Gastroesophageal sphincter (tissue), 4 donors: ENCODE results near the gene PGM2. TPM values are rescaled to one million over a fixed set of nuclear protein-coding genes. Genes with fewer than 3 reads are reported as not detected.

Experiments
- ATAC-seq: fragments of 150-250 bp; one replicate; pipeline ENCODE4 v1.9.1; 2016; ENCODE audit warnings: mild to moderate bottlenecking, moderate library complexity
- H3K27ac ChIP-seq, 4 donors: fragments of 200-600 bp; sonication (generic) in 3 of 4; 1 replicate in 3 of 4; 2 replicates in 1 of 4; pipeline ENCODE4 v1.5.1; 2016 to 2019
- H3K27me3 ChIP-seq: fragments of 200-600 bp; sonication (generic); one replicate; pipeline ENCODE4 v1.5.1; 2019
- H3K36me3 ChIP-seq, 2 donors: fragments of 200-600 bp; sonication (generic); one replicate each; pipeline ENCODE4 v1.5.1; 2019; ENCODE audit warnings: control low read depth in 1 of 2
- H3K4me1 ChIP-seq, 3 donors: fragments of 200-600 bp; sonication (generic); 1 replicate in 2 of 3; 2 replicates in 1 of 3; pipeline ENCODE4 v1.5.1; 2016 to 2019; ENCODE audit warnings: control low read depth in 2 of 3
- H3K4me3 ChIP-seq, 2 donors: fragments of 200-600 bp; sonication (generic); one replicate each; pipeline ENCODE4 v1.5.1; 2019; ENCODE audit warnings: mild to moderate bottlenecking in 1 of 2, moderate library complexity in 1 of 2
- H3K9me3 ChIP-seq, 3 donors: fragments of 200-600 bp; sonication (generic); one replicate each; pipeline ENCODE4 v1.5.1; 2017 to 2019; ENCODE audit warnings: control low read depth in 2 of 3
- EP300 ChIP-seq: sonication (generic); formaldehyde crosslinking; IDR thresholded peaks from one replicate; pipeline ENCODE4 v1.6.1; 2017; ENCODE audit warnings: antibody characterized with exemption, mild to moderate bottlenecking
- POLR2A ChIP-seq, 2 donors: fragments of 450-650 bp; IDR thresholded peaks; one replicate each; pipeline ENCODE4 v1.6.1; 2017; ENCODE audit warnings: antibody characterized with exemption in 2 of 2, mild to moderate bottlenecking in 2 of 2, moderate library complexity in 1 of 2
- POLR2AphosphoS5 ChIP-seq: sonication (generic); formaldehyde crosslinking; IDR thresholded peaks from one replicate; pipeline ENCODE4 v1.6.1; 2017; ENCODE audit warnings: antibody characterized with exemption
- WGBS, 2 donors: methylation state at CpG; one replicate each; pipeline ENCODE4 v1.1.5; 2018; ENCODE audit warnings: low coverage in 1 of 2; 5-methylcytosine and 5-hydroxymethylcytosine counted together
- total RNA-seq, 4 donors: library from RNA; depleted of rRNA; stranded (reverse); fragments of >200 nt; gene quantifications; one replicate each; pipeline ENCODE4 v1.1.0, GENCODE V29; 2016
- TF ChIP-seq, protein P1 (sequence below), 4 experiments: fragments of 200-600 bp in 2 of 4; fragments of 450-650 bp in 2 of 4; sonication (generic) in 1 of 4; IDR thresholded peaks; one replicate each; pipeline ENCODE4 v1.5.1; 2017 to 2019; ENCODE audit warnings: antibody characterized with exemption in 4 of 4, mild to moderate bottlenecking in 2 of 4, moderate library complexity in 2 of 4

The PGM2 gene
- total RNA-seq, 4 donors from 2014 or later = 19.9 to 35.6 (median 25.3) TPM

DNA sequence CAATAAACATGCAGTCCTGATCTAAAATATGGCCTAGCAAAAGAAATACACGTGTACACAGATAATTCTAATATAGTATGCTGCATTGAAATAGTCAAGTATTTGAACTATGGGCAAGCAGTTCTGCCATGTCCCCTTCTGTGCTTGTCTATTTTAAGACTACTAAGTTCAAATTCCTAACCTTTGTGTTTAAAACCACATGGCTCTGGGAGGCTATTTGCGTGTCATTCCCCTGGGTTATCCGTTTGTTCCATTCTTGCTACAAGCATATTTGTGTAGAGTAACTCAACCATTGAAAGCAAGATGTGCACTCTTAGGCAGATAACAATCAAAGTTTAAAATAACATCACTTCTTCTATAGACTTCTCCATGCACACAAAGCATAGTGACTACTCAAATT lies 39.0 kb downstream of the PGM2 start:
- TF ChIP-seq, protein P1, sequence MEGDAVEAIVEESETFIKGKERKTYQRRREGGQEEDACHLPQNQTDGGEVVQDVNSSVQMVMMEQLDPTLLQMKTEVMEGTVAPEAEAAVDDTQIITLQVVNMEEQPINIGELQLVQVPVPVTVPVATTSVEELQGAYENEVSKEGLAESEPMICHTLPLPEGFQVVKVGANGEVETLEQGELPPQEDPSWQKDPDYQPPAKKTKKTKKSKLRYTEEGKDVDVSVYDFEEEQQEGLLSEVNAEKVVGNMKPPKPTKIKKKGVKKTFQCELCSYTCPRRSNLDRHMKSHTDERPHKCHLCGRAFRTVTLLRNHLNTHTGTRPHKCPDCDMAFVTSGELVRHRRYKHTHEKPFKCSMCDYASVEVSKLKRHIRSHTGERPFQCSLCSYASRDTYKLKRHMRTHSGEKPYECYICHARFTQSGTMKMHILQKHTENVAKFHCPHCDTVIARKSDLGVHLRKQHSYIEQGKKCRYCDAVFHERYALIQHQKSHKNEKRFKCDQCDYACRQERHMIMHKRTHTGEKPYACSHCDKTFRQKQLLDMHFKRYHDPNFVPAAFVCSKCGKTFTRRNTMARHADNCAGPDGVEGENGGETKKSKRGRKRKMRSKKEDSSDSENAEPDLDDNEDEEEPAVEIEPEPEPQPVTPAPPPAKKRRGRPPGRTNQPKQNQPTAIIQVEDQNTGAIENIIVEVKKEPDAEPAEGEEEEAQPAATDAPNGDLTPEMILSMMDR (IDR thresholded peaks at IDR 0.05) = no peak
- H3K4me1 ChIP-seq = peaks cover 0 to 33% (median 6%) of the 10 kb centered on the region in 3 donors
- H3K36me3 ChIP-seq = peaks cover 0 to 13% of the 10 kb centered on the region in 2 donors
- no peak overlapping the region for H3K4me3 ChIP-seq
- 25 to 42% methylated on average over 3 of the region's 3 CpGs for WGBS, 2 donors
- no peaks in the 10 kb centered on the region for H3K27me3 ChIP-seq
- no peaks in the 10 kb centered on the region for H3K9me3 ChIP-seq
- ATAC-seq = peak; percentile 55
- H3K27ac ChIP-seq = peak overlapping the region in 3 of 4 donors; percentile 36 to 70 (median 55)

DNA sequence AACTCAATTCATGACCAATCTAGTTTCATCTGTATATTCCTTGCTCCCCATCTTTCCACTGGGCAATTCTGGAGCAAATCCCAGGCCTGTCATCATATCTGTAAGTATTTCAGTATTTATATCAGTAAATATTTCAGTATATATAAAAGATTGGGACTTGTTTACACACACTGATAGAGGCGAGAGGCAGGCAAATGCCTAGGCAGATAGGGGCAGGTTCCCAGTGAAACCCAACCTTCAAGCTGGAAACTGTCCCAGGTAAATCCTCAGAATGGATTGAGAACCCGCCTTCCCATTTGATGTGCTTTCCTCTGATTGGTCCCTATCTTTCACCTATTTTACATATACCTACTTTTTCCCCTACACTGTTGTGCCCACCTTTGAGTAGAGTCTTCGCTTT lies 40.6 kb downstream of the PGM2 start:
- Histone ChIP-seq H3K4me1 (peaks cover 0 to 20% (median 6%) of the 10 kb centered on the region in 3 donors), H3K4me3 (no peak overlapping the region), H3K36me3 (peaks cover 0 to 10% of the 10 kb centered on the region in 2 donors), H3K27ac (no peak overlapping the region), H3K9me3 (no peaks in the 10 kb centered on the region), H3K27me3 (no peaks in the 10 kb centered on the region)
- TF ChIP-seq, protein P1 (IDR thresholded peaks at IDR 0.05) = no peak
- ATAC-seq = no peak
- 94 to 100% methylated on average over 3 of the region's 3 CpGs for WGBS, 2 donors

DNA sequence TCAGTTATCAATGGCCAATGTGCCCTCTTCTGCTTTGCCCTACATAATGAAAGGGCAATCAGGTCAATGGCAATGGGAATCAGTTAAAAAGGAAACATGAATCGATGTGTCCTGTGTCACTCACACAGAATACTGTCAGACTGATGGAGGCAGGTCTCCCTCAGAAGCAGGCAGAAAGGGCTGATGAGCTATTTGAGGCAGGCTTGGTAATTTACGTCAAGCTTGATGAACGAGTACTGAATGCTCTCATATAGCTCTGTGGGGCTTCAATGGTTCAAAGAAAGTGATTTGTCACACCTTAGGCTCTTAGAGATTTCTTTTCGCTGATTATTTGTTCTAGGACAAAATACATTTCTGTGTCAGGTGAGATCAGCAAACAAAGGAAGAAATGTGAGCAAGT lies 41.8 kb downstream of the PGM2 start:
- Histone ChIP-seq H3K4me1 (peaks cover 0 to 31% (median 9%) of the 10 kb centered on the region in 3 donors), H3K27ac (no peak overlapping the region), H3K9me3 (no peaks in the 10 kb centered on the region), H3K36me3 (peaks cover 0 to 4% of the 10 kb centered on the region in 2 donors), H3K27me3 (no peaks in the 10 kb centered on the region), H3K4me3 (no peak overlapping the region)
- ATAC-seq = no peak
- 60 to 100% methylated on average over 1 to 4 of the region's 4 CpGs for WGBS, 2 donors
- TF ChIP-seq, protein P1 (IDR thresholded peaks at IDR 0.05) = no peak
- TF ChIP-seq EP300 = no peak
- TF ChIP-seq POLR2AphosphoS5 = no peak
- no peak for TF ChIP-seq POLR2A (IDR thresholded peaks at IDR 0.05)

DNA sequence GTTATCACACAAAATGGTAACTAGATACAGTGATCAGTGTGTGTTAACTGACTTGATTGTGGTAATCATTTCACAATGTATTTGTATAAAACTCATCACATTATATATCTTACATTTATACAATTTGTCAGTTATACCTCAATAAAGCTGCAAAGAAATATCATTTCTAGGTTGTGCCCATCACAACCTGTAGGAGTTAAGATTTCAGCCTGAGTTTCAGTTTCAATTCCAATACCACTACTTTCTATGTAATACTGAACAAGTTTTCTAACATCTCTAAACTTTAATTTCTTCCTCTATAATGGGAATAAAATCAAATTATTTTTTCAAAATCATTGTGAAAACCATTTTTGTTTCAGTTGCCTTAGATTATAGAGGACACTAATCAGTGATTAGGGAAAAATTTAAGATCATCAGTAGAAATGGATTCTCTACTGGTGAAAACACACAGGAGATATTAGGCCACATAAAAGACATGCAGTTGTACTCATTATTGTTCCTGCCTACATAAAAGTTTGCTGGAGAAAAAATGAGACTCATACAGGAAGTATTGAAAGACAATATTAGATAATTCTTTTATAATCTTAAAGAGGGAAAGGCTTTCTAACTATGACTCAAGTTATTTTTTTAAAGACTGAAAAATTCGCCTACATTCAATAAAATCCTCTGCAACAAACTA lies 46.0 kb downstream of the PGM2 start:
- Histone ChIP-seq H3K27ac (peak overlapping the region in 3 of 4 donors; percentile 5 to 84 (median 76)), H3K27me3 (no peaks in the 10 kb centered on the region), H3K36me3 (no peaks in the 10 kb centered on the region), H3K4me3 (no peak overlapping the region), H3K9me3 (no peaks in the 10 kb centered on the region), H3K4me1 (peaks cover 5 to 53% (median 14%) of the 10 kb centered on the region in 3 donors)
- TF ChIP-seq POLR2A (IDR thresholded peaks at IDR 0.05) (no peak), EP300 (no peak), POLR2AphosphoS5 (no peak)
- TF ChIP-seq, protein P1 (IDR thresholded peaks at IDR 0.05) = no peak
- no peak for ATAC-seq
- WGBS, 2 donors = 68 to 88% methylated on average over 1 of the region's 1 CpG

DNA sequence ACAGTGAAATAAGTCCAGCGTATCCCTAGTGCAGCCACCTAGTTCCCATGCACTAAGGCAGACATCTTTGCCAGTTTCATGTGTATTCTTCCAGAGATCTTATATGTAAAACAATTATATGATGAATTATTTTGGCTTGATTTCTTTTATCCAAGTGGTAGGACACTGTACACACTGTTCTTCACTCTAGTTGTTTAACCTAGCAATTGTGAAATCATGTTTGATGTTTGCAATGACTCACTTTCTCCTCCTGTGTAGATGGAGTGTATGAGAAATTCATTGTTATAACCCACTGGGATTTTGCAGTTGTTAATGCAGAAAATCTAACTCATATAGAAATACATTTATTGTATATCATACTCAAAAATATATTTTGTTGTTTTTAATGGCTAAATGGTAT lies 46.9 kb downstream of the PGM2 start:
- ATAC-seq = peak; percentile 92
- WGBS, 2 donors = 8 to 70% methylated on average over 1 of the region's 1 CpG
- H3K27ac ChIP-seq = peak overlapping the region; percentile 75 to 84 (median 80)

More for the DNA sequence above, 46.9 kb downstream of the PGM2 start:
- Histone ChIP-seq H3K9me3 (no peaks in the 10 kb centered on the region), H3K36me3 (no peaks in the 10 kb centered on the region), H3K4me3 (no peak overlapping the region), H3K4me1 (peaks cover 5 to 63% (median 14%) of the 10 kb centered on the region in 3 donors), H3K27me3 (no peaks in the 10 kb centered on the region)
- TF ChIP-seq POLR2AphosphoS5 = peak; percentile 97
- TF ChIP-seq, protein P1 (IDR thresholded peaks at IDR 0.05) = peak in 2 of 4 experiments; percentile 18 to 23
- no peak for TF ChIP-seq POLR2A (IDR thresholded peaks at IDR 0.05)
- TF ChIP-seq EP300 = peak; percentile 26
